Activated naive CD8-positive, alpha-beta T cell treated with anti-CD3 and anti-CD28 coated beads, Interleukin-2, amount 50 U/mL, for 16 hours (primary cell): ENCODE data around the gene C11orf87.

Experiments used
- DNase-seq: peaks from one replicate; pipeline ENCODE4 v3.0.0-alpha.2; 2020; ENCODE audit warnings: low read depth, low spot score

Gene C11orf87

DNA sequence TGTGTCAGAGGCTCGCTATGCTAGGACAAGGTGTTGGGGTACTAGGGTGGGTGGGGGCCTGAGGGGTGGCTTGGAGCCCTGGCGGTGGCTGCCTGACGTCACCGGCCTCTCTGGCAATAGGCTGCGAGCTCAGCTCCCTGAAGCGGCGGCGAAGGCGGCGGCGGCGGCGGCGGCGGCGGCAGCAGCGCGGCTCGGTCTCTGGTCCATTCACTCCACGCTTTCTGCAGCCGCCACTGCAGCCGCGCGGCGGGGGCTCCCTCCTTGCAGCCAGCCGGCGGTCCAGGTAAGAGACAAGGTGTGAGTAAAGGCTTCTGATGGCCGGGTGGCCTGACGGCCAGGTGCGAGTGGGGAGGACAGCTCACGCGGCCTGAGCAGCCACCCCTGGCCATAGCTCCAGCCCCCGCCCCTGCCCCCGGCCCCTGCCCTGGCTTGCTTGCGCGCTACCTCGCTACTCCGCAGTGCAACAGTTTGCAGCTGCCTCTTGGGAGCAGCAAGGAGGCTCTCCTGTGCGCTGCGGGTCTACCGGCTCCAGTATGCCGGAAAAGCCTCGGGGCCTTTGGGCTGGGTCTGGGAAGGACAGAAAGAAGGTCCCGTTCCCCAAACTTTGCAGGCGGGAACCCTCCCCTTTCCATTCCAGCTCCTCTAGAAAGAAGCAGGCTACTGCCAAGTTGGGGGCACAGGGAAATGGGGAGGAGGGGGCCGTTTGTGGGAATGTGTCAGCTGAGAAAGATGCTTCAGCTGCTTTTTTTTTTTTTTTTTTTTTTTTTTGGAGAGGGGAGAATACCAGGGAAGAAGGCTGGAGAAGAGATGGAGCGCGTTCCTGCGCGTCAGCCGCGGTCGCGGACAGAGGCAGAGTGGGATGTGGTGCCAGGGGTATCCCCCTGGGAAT is at the start of gene C11orf87:
TSS of gene C11orf87 (plus strand) at position 210 of the 889 bp plus-strand sequence. CDS start 1,444 bp downstream, outside the sequence.
- no peak for DNase-seq

DNA sequence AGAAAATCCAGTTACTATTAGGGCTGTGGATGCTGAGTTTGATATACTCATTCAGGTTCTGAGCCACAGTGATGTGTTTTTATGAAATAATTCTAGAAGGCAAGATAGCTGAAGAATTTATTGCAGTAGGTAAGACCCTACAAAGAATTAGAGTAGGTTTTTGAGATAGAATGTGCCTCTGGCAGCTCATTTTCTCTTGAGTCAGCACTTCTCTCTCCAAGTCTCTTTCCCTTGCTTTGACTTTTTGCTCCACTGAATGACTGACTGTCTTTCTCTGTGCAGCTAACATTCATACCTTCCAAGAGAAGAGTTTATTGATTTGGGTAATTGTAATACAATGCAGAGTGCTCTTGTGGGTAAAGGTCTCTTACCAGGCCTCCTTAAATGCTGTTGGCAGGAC is 48.0 kb upstream of the C11orf87 start:
- DNase-seq, result no peak

DNA sequence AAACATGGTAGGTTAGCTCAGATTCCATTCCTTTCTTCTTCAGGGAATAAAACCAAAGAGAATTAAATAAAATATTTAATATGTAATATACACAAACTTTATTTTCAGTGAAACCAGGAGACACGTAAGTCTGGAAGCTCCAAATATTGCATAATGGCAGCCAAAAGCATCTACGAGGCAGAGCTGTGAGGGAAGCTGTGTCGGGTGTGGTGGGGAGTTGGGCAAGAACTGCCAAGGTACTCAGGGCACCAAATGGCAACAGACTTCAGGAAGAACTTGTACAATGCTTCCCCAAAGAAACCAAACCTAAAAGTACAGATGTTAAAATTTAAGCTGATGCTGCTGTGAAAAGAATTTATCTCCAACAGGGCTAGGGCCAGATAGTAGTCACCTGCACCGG is 47.5 kb upstream of the C11orf87 start:
- no peak for DNase-seq

- no peak for DNase-seq
Measured at GRCh38 chr11:109377039-109377742, 44.8 kb upstream of the C11orf87 start.

- no peak for DNase-seq
Measured at GRCh38 chr11:109378034-109378433, 44.0 kb upstream of the C11orf87 start.

- DNase-seq, result no peak
Measured at GRCh38 chr11:109383306-109383705, 38.7 kb upstream of the C11orf87 start.

- no peak for DNase-seq
Measured at GRCh38 chr11:109384873-109385272, 37.1 kb upstream of the C11orf87 start.

DNA sequence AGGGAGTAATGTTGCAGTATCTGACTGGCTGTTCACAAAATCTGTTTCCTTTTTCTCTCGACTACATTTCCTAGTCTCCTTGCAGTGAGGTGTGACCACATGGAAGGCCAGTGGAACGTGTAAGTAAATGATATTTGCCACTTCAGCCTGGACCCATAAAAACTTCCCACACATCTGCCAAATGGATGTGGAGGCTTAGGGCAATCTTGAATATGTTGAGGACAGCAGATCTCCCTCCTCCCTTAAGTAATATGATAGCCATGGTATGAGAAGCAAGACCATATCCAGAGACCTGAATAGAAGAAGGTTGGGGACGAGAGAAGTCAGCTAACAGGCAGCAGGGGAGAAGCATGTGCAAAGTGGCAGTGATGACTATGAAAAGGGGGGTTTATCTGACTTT is 33.0 kb upstream of the C11orf87 start:
- DNase-seq, result no peak

GRCh38 chr11:109390752-109391151 is 31.2 kb upstream of the C11orf87 start:
- no peak for DNase-seq

- DNase-seq, result no peak
Measured at GRCh38 chr11:109401545-109401944, 20.4 kb upstream of the C11orf87 start.

DNA sequence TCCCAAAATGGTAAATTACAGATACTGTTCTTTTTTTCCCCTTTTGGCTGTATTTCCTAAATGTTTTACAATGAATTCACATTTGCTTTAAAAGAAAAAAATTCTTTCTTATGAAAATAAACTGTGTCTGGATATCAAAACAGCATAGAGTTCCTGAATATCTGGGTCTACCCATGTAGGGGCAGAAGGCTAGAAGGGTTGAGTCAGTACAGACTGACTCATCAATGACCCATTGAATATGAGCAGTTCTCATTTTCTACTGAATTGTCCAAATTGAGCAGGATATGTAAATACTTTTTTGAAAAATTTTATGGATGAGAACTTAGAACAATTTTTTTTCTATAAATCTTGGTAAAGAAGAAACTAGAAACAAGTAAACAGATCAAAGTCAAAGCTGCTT is 16.3 kb upstream of the C11orf87 start:
- no peak for DNase-seq

- DNase-seq, result no peak
Measured at GRCh38 chr11:109416601-109417000, 5.4 kb upstream of the C11orf87 start.

DNA sequence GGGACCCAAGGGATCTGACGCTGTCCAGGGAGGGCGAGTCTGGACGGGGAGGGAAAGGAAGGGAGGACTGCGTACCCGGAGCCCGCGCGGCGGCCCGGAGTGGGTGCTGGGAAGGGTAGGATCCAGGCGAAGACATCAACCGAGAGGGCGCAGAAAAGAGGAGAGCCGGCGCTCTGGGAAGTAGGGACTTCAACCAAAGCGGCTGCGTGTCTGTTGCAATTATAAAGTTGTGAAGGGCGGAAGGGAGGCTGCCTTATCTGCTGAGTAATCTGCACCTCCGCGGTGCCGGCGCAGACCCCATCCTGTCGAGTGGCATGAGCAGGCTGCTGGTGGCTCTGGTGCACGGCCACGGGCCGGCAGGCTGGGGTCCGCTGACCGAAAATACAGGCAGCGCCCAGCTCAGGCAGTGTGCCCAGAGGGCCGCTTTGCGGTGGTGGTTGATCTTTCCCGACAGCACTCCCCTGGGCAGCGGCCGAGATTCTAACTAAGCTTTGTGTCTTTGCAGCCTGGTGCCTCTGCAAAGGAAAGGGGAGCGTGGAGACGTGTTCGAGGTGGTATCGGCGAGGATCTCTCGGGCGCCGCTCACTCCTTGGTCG is 978 bp downstream of the C11orf87 start:
- no peak for DNase-seq

DNA sequence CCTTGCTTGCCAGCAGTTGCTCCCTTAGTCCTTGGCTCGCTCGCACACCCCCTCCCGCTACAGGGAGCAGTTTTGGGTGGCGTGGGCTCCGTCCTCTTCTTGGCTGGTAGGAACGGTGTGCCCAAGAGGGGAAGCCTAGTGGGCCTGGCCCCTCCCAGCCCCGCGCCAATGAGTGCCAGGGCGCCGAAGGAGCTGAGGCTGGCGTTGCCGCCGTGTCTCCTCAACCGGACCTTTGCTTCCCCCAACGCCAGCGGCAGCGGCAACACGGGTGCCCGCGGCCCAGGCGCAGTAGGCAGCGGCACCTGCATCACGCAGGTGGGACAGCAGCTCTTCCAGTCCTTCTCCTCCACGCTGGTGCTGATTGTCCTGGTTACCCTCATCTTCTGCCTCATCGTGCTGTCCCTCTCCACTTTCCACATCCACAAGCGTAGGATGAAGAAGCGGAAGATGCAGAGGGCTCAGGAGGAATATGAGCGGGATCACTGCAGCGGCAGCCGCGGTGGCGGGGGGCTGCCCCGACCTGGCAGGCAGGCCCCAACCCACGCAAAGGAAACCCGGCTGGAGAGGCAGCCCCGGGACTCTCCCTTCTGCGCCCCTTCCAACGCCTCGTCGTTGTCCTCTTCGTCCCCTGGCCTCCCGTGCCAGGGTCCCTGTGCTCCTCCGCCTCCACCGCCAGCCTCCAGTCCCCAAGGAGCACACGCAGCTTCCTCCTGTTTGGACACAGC is 1.6 kb downstream of the C11orf87 start:
- no peak for DNase-seq

DNA sequence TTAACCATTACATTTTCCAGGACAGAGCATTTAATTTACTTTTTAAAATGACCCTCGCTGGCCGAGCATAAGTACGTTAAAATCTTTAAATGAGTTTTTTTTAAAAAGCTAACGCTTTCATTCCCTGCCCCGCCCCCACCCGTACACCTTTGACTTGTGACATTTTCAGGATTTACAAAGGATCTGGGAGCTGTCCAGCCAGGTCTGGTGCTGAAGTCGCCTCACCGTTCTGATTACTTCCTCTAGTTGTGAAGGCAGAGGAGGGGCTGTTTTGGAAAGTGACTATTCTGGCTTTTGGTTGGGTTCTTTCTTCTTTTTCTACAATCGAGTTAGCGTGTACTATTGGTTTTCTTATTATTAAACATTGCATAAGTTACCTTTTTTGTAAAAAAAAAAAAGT is 2.9 kb downstream of the C11orf87 start:
- no peak for DNase-seq

GRCh38 chr11:109425554-109425953 is 3.6 kb downstream of the C11orf87 start:
- DNase-seq, result no peak

GRCh38 chr11:109426442-109427240 is 4.7 kb downstream of the C11orf87 start:
- no peak for DNase-seq

DNA sequence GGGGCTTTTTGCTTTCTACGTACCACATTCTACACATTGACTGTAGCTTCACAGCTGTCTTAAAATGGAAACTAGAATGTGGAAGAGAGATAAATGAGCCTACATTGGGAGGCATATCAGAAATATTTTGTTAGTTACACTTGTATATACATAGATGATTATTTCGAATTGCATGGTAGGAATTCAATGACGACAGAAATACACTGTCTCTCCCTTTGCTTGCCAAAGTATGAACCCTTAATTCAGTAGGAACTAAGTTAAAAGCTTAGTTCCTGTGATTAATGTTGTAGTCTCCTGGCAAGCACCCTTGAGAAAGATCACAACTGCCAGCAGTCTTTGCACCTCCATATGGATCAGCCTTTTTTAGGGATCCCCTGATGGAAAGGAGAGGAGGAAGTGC is 10.1 kb downstream of the C11orf87 start:
- DNase-seq, result no peak

- no peak for DNase-seq
Measured at GRCh38 chr11:109433753-109434256, 11.8 kb downstream of the C11orf87 start.

DNA sequence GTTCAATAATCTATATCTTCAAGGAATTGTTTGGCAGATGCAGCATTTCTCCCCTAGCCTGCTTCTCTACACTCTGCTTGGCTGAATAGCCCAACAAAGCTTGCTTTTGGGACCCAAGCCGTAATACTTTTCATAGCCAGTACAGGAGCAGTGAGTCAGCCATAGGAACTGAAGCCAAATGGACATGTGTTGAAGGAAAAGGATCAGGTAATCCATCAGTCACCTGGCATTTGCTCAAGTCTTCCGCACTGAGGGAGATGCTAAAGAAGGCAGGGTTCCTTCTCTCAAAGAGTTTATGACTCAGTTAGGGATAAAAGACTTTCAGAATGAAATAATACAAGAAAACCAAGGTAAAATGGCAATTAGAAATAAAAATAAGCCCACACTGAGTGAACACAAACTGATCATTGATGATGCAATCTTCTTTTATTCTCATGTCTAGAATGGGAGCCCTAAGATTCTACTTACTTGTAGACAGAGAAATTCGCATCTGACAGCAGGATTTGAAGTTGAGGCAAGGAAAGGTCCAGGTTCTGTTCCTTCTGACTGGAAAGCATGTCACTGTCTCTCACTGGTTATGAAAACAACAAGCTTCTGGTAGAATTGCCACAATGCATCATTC is 13.2 kb downstream of the C11orf87 start:
- no peak for DNase-seq
